ENCODE results near the gene CENPX. TPM values are rescaled to one million over a fixed set of nuclear protein-coding genes. Genes with fewer than 3 reads are reported as not detected.

The CENPX gene
- total and polyA plus RNA-seq, 2 of the 13 experiments (the other 11 are each of a cell fraction or from before 2014, with no cell fraction given): 92.7 to 170 TPM

GRCh38 chr17:82003411-82004381, 19.0 kb downstream of the CENPX start (continued):
- TF ChIP-seq RFXANK (CRISPR knock-in tag; IDR thresholded peaks at IDR 0.05) (0 out of 2 replicates have a peak, but pooled peaks have one; percentile 50), ZBTB3 (CRISPR knock-in tag; IDR thresholded peaks at IDR 0.05; ENCODE audit: borderline replicate concordance, low read depth) (0 out of 2 replicates have a peak, but pooled peaks have one; percentile 60), POLR2A (IDR thresholded peaks at IDR 0.05; ENCODE audit: insufficient read depth in 1 of 2, low read depth in 2 of 2, low read length in 2 of 2) (no peak), FIP1L1 (IDR thresholded peaks at IDR 0.05; ENCODE audit: borderline replicate concordance, insufficient read depth, low read depth, low read length) (0 out of 2 replicates have a peak, but pooled peaks have one; percentile 25), GATAD1 (CRISPR knock-in tag; IDR thresholded peaks at IDR 0.05) (peak; percentile 79), RARG (CRISPR knock-in tag; IDR thresholded peaks at IDR 0.05; ENCODE audit: low read depth) (no peak), PHF20 (CRISPR knock-in tag; IDR thresholded peaks at IDR 0.05) (no peak), GABPA (IDR thresholded peaks at IDR 0.05; ENCODE audit: low read depth, low read length) (no peak), GABPA (CRISPR knock-in tag; IDR thresholded peaks at IDR 0.05; ENCODE audit: low read depth) (peak; percentile 37), MLLT10 (CRISPR knock-in tag; IDR thresholded peaks at IDR 0.05) (0 out of 2 replicates have a peak, but pooled peaks have one; percentile 16), IRX3 (CRISPR knock-in tag; IDR thresholded peaks at IDR 0.05; ENCODE audit: borderline replicate concordance, low read depth) (no peak), ELF4 (CRISPR knock-in tag; IDR thresholded peaks at IDR 0.05; ENCODE audit: borderline replicate concordance) (no peak), TRIM24 (CRISPR knock-in tag; IDR thresholded peaks at IDR 0.05) (no peak), NRL (CRISPR knock-in tag; IDR thresholded peaks at IDR 0.05; ENCODE audit: borderline replicate concordance) (peak; percentile 72), MED8 (CRISPR knock-in tag; IDR thresholded peaks at IDR 0.05; ENCODE audit: insufficient replicate concordance) (peak; percentile 72), ZNF503 (CRISPR knock-in tag; IDR thresholded peaks at IDR 0.05) (peak; percentile 76; the same call in 1 of the 2 replicates), ZBTB42 (CRISPR knock-in tag; IDR thresholded peaks at IDR 0.05) (no peak), ATF7 (IDR thresholded peaks at IDR 0.05) (no peak), ATF7 (CRISPR knock-in tag; IDR thresholded peaks at IDR 0.05) (no peak), ZNF281 (CRISPR knock-in tag; IDR thresholded peaks at IDR 0.05; ENCODE audit: borderline replicate concordance) (peak; percentile 53; the same call in 1 of the 2 replicates), HOXA9 (CRISPR knock-in tag; IDR thresholded peaks at IDR 0.05; ENCODE audit: borderline replicate concordance) (no peak), HNF4G (IDR thresholded peaks at IDR 0.05; ENCODE audit: borderline replicate concordance, low read depth, low read length) (peak; percentile 39; the same call in 1 of the 2 replicates), HNF4G (CRISPR knock-in tag; IDR thresholded peaks at IDR 0.05; ENCODE audit: borderline replicate concordance, low read depth) (peak; percentile 80; the same call in 1 of the 2 replicates), NR3C1 (CRISPR knock-in tag; IDR thresholded peaks at IDR 0.05) (no peak), STAT5B (CRISPR knock-in tag; IDR thresholded peaks at IDR 0.05) (0 out of 2 replicates have a peak, but pooled peaks have one; percentile 19), RBM39 (IDR thresholded peaks at IDR 0.05; ENCODE audit: low read depth, low read length, poor library complexity, severe bottlenecking) (peak; percentile 58)

Measured in HepG2 (cell line).